MM.1S (cell line): ENCODE results near the gene CBLB.

Experiments
- DNase-seq: peaks from one replicate; pipeline ENCODE4 v3.0.0-alpha.2; 2015
- H2AFZ ChIP-seq: fragments of 300-600 bp; sonication (generic); 2 replicates; pipeline ENCODE4 v1.6.0; 2016; ENCODE audit warnings: antibody characterized with exemption, low read length
- H3F3A ChIP-seq: fragments of 300-600 bp; sonication (generic); 2 replicates; pipeline ENCODE4 v1.6.1; 2016; ENCODE audit warnings: mild to moderate bottlenecking, antibody characterized with exemption, low read length, moderate library complexity, mixed read lengths; ENCODE audit not compliant: insufficient read depth
- H3K27ac ChIP-seq: fragments of 300-600 bp; sonication (generic); 2 replicates; pipeline ENCODE4 v1.5.1; 2016; ENCODE audit warnings: mild to moderate bottlenecking, low read length
- H3K27me3 ChIP-seq: fragments of 300-600 bp; sonication (generic); replicated peaks from 2 replicates; pipeline ENCODE4 v1.6.0; 2016; ENCODE audit warnings: low read length; ENCODE audit not compliant: insufficient read depth
- H3K36me3 ChIP-seq: fragments of 300-600 bp; sonication (generic); replicated peaks from 2 replicates; pipeline ENCODE4 v1.6.1; 2016; ENCODE audit warnings: mild to moderate bottlenecking, low read length, mixed read lengths; ENCODE audit not compliant: insufficient read depth
- H3K4me1 ChIP-seq: fragments of 300-600 bp; sonication (generic); 2 replicates; pipeline ENCODE4 v1.6.1; 2016; ENCODE audit warnings: low read length, mixed read lengths
- H3K4me2 ChIP-seq: fragments of 300-600 bp; sonication (generic); 2 replicates; pipeline ENCODE4 v1.6.0; 2016; ENCODE audit warnings: low read depth, low read length
- H3K4me3 ChIP-seq: fragments of 300-600 bp; sonication (generic); 2 replicates; pipeline ENCODE4 v1.5.1; 2016; ENCODE audit warnings: low read length, mixed read lengths
- H3K79me2 ChIP-seq: fragments of 300-600 bp; sonication (generic); 2 replicates; pipeline ENCODE4 v1.6.1; 2016; ENCODE audit warnings: mixed run types, low read length, mixed read lengths
- H3K9ac ChIP-seq: fragments of 300-600 bp; sonication (generic); 2 replicates; pipeline ENCODE4 v1.6.1; 2016; ENCODE audit warnings: low read length, mixed read lengths
- H3K9me2 ChIP-seq: fragments of 300-600 bp; sonication (generic); replicated peaks from 2 replicates; pipeline ENCODE4 v1.6.1; 2016; ENCODE audit warnings: mild to moderate bottlenecking, low read length, mixed read lengths; ENCODE audit not compliant: insufficient read depth
- H3K9me3 ChIP-seq: fragments of 300-600 bp; sonication (generic); replicated peaks from 2 replicates; pipeline ENCODE4 v1.6.1; 2016; ENCODE audit warnings: mild to moderate bottlenecking, low read length, mixed read lengths; ENCODE audit not compliant: insufficient read depth
- H4K20me1 ChIP-seq: fragments of 300-600 bp; sonication (generic); 2 replicates; pipeline ENCODE4 v1.6.1; 2016; ENCODE audit warnings: mild to moderate bottlenecking, low read length, moderate library complexity, mixed read lengths; ENCODE audit not compliant: insufficient read depth
- EZH2 ChIP-seq: fragments of 300-600 bp; sonication (generic); optimal IDR thresholded peaks from 2 replicates; pipeline ENCODE3; 2017; ENCODE audit warnings: low read depth, mild to moderate bottlenecking, antibody characterized with exemption, low read length, mixed read lengths
- EZH2phosphoT487 ChIP-seq: fragments of 300-600 bp; sonication (generic); IDR thresholded peaks from 2 replicates; pipeline ENCODE4 v1.6.1; 2018; ENCODE audit warnings: antibody characterized with exemption, low read length
- TF ChIP-seq, protein P1 (sequence below): fragments of 300-600 bp; sonication (generic); IDR thresholded peaks from 2 replicates; pipeline ENCODE4 v1.5.1; 2016; ENCODE audit warnings: antibody characterized with exemption, low read length, mixed read lengths

CBLB gene

DNA sequence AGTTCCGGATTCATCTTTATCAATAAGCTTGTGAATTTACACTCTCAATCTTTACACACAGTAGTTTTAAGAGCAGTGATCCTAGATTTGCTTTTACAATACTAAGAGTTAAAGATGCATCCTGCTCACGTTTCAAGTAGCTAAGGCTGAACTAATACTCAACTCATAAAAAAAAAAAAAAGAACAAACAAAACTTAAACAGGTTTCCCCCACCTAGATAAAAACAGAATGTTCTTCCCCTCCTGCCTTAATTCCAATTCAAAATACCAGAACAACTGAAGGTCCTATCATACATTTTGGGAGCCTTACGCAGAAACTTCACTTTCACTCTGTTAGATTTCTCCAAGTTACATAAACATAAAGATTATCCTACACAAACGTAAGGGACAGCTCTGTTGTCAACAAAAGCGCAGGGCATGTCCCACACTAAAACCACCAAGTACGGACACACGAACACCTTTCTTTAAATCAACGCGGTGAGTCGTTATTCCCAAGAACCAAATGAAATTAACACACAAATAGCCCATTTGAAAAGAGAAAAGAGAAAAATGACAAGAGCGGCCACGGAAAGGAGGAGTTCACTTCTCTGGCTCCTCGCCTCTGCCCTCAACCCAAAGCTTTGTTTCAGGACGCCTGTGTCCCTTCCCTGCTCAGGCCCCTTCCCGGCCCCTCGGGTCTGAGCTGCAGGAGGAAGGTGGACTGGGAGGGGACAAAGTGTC is 941 bp downstream of the CBLB start:
- Histone ChIP-seq H3K9me2 (no peaks in the 10 kb centered on the region), H3K9ac (peak overlapping the region; percentile 34; the same call in 1 of the 2 replicates), H2AFZ (peak overlapping the region; percentile 87), H3K36me3 (no peaks in the 10 kb centered on the region), H3K9me3 (no peaks in the 10 kb centered on the region), H3K79me2 (no peaks in the 10 kb centered on the region), H3K27ac (no peak overlapping the region), H3F3A (peaks cover 14% of the 10 kb centered on the region), H3K4me1 (peaks cover 24% of the 10 kb centered on the region), H3K4me3 (peak overlapping the region; percentile 89), H3K4me2 (peak overlapping the region; percentile 80), H4K20me1 (0 out of 2 replicates have a peak, but pooled peaks cover 4% of the 10 kb centered on the region), H3K27me3 (peaks cover 41% of the 10 kb centered on the region)
- no peak for TF ChIP-seq EZH2phosphoT487
- TF ChIP-seq, protein P1, sequence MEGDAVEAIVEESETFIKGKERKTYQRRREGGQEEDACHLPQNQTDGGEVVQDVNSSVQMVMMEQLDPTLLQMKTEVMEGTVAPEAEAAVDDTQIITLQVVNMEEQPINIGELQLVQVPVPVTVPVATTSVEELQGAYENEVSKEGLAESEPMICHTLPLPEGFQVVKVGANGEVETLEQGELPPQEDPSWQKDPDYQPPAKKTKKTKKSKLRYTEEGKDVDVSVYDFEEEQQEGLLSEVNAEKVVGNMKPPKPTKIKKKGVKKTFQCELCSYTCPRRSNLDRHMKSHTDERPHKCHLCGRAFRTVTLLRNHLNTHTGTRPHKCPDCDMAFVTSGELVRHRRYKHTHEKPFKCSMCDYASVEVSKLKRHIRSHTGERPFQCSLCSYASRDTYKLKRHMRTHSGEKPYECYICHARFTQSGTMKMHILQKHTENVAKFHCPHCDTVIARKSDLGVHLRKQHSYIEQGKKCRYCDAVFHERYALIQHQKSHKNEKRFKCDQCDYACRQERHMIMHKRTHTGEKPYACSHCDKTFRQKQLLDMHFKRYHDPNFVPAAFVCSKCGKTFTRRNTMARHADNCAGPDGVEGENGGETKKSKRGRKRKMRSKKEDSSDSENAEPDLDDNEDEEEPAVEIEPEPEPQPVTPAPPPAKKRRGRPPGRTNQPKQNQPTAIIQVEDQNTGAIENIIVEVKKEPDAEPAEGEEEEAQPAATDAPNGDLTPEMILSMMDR: no peak
- no peak for TF ChIP-seq EZH2
- DNase-seq: no peak

DNA sequence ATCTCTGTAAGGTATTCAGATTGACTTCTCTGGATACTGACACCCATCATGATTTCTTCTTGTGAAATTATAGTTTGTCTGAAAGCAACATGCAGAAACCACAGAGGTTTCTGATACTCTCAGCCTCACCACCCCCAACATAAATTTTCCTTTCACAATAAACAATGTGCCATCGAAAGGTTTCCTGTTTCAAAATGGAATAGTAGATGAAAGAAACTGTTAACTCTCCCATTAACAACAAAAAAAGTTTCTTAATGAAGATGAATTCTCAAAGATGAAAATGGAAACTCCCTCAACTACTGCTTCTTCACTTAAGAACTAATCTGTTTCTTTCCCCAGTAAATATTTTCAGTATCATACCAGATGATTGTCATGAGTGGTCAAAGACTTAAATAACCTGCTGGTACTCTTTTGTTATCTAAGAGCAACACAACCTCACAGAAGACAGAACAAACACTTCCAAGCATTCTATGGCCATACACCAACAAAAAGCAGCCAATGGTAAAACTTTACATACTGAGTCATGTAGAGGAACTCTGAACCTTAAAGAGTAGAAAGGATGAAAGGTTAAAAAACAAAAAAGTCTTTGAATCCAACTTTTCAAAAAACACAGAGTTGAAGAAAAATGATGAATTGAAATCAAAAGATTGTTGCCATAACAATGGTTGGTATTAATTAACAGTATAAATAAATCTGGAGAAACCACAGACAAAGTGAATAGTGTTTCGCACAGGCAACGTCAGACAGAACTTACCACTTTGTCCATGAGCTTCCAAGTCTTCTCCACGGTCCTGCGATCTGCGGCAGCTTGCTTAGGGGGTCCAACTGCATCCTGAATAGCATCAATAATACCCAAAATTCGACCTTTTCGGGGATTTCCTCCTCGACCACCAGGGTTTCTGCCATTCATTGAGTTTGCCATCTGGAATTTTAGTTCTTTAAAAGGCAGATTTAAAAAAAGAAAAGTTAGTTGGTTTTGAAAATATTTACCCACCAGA is 1.9 kb downstream of the CBLB start:
- no peak overlapping the region for H3K27ac ChIP-seq

DNA sequence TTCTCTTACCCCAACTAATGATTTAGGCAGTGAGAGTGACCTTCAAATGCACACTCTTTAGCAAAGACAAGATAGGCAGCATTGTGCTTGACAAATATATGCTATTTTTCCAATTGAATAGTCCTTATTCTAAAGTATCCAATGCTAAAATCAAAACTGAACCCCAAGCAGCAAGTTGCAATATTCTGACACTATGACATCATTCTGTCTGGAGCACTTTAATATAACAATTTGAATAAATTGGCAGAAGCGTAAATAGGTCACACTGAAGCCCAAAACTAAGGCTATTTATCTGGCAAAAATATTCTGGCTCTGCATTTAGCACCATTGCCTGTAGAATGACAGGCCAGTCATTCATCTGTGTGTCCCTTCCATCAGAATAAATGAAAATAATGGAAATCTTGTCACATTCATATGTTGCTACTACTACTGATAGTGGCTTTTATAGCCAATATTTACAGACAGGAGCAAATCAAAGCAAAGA is 2.9 kb downstream of the CBLB start:
- no peaks in the 10 kb centered on the region for H3K36me3 ChIP-seq
- no peak overlapping the region for H2AFZ ChIP-seq
- H3K4me2 ChIP-seq: peak overlapping the region; percentile 44; the same call in 1 of the 2 replicates
- H3K4me1 ChIP-seq: peaks cover 24% of the 10 kb centered on the region
- TF ChIP-seq, protein P1: no peak
- TF ChIP-seq EZH2 (no peak), EZH2phosphoT487 (no peak)
- peaks cover 14% of the 10 kb centered on the region for H3F3A ChIP-seq
- DNase-seq: no peak
- peaks cover 49% of the 10 kb centered on the region for H3K27me3 ChIP-seq
- H3K9ac ChIP-seq: no peak overlapping the region
- no peaks in the 10 kb centered on the region for H3K79me2 ChIP-seq
- 0 out of 2 replicates have a peak, but pooled peaks cover 4% of the 10 kb centered on the region for H4K20me1 ChIP-seq
- H3K27ac ChIP-seq: no peak overlapping the region
- no peaks in the 10 kb centered on the region for H3K9me2 ChIP-seq
- H3K4me3 ChIP-seq: no peak overlapping the region
- no peaks in the 10 kb centered on the region for H3K9me3 ChIP-seq

More for the DNA sequence above, 1.9 kb downstream of the CBLB start:
- H3F3A ChIP-seq: peaks cover 14% of the 10 kb centered on the region
- no peak for TF ChIP-seq EZH2phosphoT487
- TF ChIP-seq, protein P1: no peak
- TF ChIP-seq EZH2: no peak
- no peaks in the 10 kb centered on the region for H3K9me2 ChIP-seq
- H3K79me2 ChIP-seq: no peaks in the 10 kb centered on the region
- peaks cover 24% of the 10 kb centered on the region for H3K4me1 ChIP-seq
- peak overlapping the region; percentile 18; the same call in 1 of the 2 replicates for H3K4me3 ChIP-seq
- no peak overlapping the region for H2AFZ ChIP-seq
- peak overlapping the region; percentile 44 for H3K4me2 ChIP-seq
- no peak overlapping the region for H3K9ac ChIP-seq
- DNase-seq: peak; percentile 74
- H3K36me3 ChIP-seq: no peaks in the 10 kb centered on the region
- peaks cover 49% of the 10 kb centered on the region for H3K27me3 ChIP-seq
- 0 out of 2 replicates have a peak, but pooled peaks cover 4% of the 10 kb centered on the region for H4K20me1 ChIP-seq
- no peaks in the 10 kb centered on the region for H3K9me3 ChIP-seq
